Mammary epithelial cell (primary cell): Measurements from ENCODE around the gene SLC25A25.

Experiments used
- EZH2 ChIP-seq: IDR thresholded peaks from 2 replicates; pipeline ENCODE4 v1.6.1; 2012; ENCODE audit warnings: low read length, inconsistent platforms, borderline replicate concordance
- TF ChIP-seq, protein P1 (sequence below), 2 donors: IDR thresholded peaks in 1 of 2; conservative IDR thresholded peaks in 1 of 2; 2 replicates each; pipeline ENCODE4 v1.5.1; 2011 to 2012; ENCODE audit warnings: inconsistent platforms in 2 of 2, low read length in 2 of 2, mild to moderate bottlenecking in 2 of 2, control low read depth in 1 of 2, low read depth in 1 of 2; ENCODE audit not compliant: insufficient read depth in 1 of 2; ENCODE audit errors: extremely low read depth in 1 of 2

DNA sequence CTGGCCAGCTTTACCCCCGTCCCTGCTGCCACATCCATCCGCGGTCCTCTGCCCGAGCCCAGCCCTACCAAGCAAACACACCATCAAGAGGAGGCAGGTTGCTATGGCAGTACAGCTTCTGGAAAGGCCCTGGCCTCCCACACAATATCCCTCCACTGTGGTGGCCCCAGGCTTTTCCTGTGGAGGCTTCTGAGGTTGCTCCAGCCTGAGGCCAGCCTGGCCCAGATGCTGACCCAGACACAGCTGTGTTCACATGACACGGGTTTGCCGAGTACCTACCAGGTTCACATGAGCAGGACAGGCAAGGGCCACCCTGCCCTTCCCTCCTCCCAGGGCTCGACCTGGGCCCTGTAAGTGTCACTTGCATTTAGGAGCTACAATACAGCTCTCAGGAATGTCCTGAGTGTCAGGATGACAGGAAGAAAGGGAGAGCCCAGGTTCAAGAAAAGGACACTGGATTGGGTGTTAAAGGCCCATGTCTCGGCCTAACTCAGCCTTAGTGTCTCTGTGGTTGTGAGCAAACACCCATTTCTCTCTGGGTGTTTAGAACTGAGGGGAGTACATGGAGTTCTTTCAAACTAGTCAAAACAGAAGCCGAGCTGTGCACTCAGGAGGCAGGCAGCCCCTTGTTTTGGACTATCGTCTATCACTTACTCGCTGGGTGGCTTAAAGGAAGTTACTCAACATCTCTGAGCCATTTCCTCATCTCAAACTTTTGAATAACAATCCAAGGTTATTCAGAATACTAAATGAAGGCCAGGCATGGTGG, 41.1 kb upstream of the SLC25A25 start:
- TF ChIP-seq, protein P1, sequence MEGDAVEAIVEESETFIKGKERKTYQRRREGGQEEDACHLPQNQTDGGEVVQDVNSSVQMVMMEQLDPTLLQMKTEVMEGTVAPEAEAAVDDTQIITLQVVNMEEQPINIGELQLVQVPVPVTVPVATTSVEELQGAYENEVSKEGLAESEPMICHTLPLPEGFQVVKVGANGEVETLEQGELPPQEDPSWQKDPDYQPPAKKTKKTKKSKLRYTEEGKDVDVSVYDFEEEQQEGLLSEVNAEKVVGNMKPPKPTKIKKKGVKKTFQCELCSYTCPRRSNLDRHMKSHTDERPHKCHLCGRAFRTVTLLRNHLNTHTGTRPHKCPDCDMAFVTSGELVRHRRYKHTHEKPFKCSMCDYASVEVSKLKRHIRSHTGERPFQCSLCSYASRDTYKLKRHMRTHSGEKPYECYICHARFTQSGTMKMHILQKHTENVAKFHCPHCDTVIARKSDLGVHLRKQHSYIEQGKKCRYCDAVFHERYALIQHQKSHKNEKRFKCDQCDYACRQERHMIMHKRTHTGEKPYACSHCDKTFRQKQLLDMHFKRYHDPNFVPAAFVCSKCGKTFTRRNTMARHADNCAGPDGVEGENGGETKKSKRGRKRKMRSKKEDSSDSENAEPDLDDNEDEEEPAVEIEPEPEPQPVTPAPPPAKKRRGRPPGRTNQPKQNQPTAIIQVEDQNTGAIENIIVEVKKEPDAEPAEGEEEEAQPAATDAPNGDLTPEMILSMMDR (conservative IDR thresholded peaks at IDR 0.05 in 1 of 2, IDR thresholded peaks at IDR 0.05 in 1 of 2; ENCODE audit: extremely low read depth in 1 of 2, insufficient read depth in 1 of 2, low read depth in 1 of 2, low read length in 2 of 2) = no peak
- TF ChIP-seq EZH2 = no peak
